HCEC 1CT (cell line): Measurements from ENCODE around the gene CLIP3.
"Not testable (repeated sequence)": the region's sequence is repeated elsewhere in the genome, so short reads cannot be mapped to it uniquely, and the experiment has no call there.

Experiments
- DNase-seq: peaks from one replicate; pipeline ENCODE4 v3.0.0-alpha.2; 2017

CLIP3 gene, protein sequence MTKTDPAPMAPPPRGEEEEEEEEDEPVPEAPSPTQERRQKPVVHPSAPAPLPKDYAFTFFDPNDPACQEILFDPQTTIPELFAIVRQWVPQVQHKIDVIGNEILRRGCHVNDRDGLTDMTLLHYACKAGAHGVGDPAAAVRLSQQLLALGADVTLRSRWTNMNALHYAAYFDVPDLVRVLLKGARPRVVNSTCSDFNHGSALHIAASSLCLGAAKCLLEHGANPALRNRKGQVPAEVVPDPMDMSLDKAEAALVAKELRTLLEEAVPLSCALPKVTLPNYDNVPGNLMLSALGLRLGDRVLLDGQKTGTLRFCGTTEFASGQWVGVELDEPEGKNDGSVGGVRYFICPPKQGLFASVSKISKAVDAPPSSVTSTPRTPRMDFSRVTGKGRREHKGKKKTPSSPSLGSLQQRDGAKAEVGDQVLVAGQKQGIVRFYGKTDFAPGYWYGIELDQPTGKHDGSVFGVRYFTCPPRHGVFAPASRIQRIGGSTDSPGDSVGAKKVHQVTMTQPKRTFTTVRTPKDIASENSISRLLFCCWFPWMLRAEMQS

GRCh38 chr19:36032251-36033104 is at the start of gene CLIP3:
Gene CLIP3, minus strand, starts transcription at chr19:36032873. Its CDS starts 516 bp downstream, at chr19:36032357.
- DNase-seq: peak; percentile 32

- DNase-seq: no peak
These were observed 49.2 kb upstream of the CLIP3 start for GRCh38 chr19:36081894-36082293.

DNA sequence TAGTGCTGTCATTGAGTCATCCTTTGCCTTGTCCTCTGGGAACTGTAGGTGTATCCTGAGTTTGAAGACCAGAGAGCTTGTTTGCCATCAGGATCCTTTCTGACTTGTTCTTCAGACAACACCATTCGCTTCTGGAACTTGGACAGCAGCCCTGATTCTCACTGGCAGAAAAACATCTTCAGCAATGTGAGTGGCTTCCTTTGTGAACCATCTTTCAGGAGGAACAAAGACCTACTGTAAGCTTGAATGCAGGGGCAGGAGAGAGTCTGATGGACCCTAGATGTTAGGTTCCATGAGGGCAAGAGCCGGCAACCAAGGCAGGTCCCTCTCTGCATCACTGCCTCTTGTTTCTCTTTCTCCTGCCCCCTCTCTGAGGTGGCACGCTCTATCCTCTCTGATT is 48.7 kb upstream of the CLIP3 start:
- no peak for DNase-seq

DNA sequence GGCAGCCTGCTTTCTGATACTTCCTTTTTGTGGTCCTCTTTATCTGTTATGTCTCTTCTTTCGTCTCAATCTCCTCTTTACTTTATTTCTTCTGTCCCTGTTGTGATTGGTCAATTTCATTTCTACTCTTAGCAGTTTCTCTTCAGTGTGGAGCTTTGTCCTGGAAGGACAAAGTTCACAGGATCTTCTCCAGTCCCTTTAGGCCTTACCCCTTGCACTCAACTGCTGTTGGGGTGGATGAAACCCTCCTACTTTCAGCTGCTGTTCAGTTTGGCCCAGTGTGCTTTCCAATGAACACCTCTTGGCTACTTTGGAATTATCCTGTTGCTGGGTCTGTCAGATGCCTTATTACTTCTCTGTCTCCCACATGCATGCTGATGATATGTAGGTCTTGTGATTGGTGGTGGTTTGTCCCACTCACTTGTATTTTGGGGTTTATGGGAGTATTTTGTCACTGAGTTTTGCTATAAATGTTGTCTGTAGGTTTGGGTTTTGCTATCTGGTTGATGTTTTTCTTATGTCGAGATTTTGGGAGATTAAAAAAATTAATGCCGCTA is 46.8 kb upstream of the CLIP3 start:
- no peak for DNase-seq

GRCh38 chr19:36073121-36073876 is 40.6 kb upstream of the CLIP3 start:
- no peak for DNase-seq

- no peak for DNase-seq
These were observed 39.4 kb upstream of the CLIP3 start for GRCh38 chr19:36072081-36072480.

- DNase-seq: not testable (repeated sequence)
These were observed 36.3 kb upstream of the CLIP3 start for GRCh38 chr19:36068810-36069499.

- DNase-seq: no peak
These were observed 35.0 kb upstream of the CLIP3 start for GRCh38 chr19:36067681-36068080.

DNA sequence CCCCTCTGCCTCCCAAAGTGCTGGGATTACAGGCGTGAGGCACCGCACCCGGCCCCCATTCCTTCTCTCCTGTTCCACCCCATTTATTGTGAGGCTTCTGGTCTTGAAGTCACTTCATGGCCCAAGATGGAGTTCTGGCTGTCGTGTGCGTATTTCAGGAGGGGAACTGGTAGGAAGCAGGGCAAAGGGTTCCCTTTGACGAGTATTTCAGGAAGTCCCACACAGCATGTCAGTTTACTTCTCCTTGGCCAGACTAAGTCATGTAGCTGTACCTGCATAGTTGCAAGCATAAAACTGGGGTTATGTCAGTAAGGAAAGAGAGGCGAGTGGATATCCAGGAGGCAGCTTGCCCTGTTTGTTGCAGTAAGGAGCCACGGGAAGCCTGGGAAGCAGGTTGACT is 32.2 kb upstream of the CLIP3 start:
- no peak for DNase-seq

DNA sequence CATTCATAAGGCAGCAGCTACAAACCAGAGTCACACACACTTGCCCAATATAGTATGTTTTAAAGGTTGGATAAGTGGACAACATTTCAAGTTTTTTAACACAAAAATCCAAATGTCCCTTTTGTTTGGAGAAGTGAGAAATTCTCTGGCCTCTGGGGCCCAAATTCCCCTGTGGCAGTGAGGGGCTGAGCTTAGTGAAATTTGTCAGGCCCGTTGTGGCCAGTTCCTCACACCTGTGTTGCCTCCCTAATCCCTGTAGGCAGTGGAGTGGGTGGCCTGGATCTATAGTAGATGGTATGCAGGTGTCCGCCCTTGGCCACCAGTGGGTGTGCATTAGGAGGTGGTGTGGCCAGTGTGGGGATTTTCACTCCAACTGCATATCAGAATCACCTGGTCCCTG is 28.7 kb upstream of the CLIP3 start:
- DNase-seq: no peak

DNA sequence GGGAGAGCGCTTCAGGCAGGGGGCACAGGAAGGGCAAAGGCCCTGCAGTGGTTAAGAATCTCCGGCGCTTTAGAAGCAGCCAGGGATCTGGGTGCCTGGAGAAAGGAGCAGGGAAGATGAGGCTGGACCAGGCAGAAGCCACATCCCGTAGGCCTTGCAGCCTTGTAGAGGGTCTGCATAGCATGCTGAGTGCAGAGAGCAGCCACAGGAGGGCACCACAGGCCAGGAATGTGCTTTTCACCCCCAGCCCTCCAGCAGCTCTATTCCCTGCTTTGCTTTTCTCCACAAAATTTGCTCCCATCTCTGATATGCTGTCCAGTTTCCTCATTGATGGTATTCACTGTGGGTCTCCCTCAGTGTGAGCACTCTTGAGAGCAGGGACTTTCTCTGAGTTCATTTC is 27.8 kb upstream of the CLIP3 start:
- peak; percentile 15 for DNase-seq

- DNase-seq: no peak
These were observed 26.7 kb upstream of the CLIP3 start for GRCh38 chr19:36059180-36059910.

DNA sequence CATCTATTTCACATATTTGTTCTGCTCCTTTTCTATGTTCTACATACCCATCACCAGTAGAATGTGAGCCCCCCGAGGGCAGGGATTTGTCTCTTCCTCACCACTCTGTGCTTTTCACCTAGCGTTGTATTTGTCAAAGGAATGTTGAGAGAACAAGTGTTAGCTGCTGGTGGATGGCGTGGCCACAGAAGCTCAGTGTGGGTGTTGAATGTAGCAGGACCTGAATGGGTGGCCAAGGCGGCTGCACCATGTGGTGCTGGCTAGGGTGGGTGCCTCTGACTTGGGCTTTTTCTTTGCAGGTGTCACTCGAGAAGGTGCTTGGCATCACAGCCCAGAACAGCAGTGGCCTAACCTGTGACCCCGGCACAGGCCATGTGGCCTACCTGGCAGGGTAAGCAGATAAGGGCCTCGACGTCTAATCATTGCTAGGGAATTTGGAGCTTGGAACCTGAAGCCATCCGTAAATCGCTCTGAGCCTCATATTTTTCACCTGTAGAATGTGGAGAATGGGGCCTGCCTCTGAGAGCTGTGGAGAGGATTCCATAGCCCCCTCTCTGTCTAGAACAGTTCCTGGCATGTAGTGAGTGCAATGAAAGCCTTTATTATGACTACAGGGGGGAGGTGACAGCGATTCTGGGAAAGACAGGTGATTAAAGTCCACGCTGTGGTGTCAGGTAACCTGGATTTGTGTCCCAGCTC is 26.0 kb upstream of the CLIP3 start:
- no peak for DNase-seq

DNA sequence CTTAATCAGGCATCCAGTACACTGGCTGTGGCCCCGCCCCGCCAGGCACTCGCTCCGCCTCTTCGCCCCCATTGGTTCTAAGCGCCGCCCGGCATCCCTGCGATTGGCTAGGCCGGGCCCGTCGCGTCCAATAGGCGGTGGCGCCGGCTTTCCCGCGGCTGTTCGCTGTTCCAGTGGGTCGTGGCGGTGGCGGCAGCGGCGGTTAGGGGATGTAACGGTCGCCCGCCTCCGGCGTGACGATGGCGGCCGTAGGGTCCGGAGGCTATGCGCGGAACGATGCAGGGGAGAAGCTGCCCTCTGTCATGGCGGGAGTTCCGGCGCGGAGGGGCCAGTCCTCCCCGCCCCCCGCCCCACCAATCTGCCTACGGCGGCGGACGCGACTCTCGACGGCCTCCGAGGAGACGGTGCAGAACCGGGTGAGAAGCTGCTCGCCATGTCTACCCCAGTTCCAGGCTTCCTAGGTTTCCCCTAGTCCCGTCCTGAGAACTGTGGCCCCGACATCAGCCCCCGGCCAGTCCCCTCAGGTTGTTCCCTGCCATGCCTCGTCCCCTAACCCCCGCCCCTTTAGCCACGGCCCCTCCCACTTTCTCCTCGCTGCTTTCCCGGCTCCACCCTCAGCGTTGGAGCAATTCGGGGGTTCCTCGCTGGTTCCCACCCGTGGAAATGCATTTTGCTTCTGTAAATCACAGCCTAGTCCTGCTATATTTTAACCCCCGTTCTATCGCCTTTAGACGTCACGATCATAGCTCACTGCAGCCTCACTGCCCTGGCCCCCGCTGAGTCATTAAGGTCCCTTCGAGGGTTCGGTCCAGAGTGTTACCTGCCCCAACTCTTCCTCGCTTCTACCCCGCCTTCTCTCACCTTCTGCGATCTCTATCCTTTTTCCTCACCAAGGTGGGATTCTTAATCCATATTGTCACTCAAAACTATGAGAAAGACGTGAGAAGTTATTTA is 22.3 kb upstream of the CLIP3 start, which contains the start of gene WDR62:
WDR62 (plus strand) TSS at position 165 of the 954 bp plus-strand sequence; CDS start at position 240, 75 bp downstream.
- DNase-seq: peak; percentile 93

DNA sequence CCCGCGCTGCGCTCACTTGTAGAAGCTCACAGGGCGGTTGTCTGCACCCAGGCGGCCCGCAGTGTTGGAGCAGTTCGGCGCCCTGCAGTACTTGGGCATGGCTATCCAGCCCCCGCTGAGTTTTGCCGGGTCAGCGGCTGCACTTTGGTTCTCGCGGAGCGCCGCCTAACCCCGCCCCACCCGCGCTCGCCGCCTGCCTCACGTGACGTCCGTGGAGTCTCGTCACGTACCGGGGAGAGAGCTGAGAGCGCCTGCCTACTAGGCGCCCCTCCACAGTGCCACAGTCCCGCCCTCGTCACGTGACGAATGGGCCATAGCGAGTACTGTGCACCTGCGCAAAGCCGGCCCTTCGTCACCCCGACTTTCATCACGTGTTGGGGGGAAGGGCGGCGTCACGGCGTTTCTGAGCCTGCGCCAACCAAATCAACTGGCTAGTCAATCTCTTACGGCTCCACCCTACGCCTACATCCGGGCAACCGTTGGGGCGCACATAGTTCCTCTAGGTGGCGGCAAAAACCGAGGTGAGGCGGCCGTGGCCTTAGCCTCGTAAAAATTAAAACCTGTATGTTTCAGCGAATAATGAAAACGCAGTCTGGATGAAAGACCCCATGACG is 21.6 kb upstream of the CLIP3 start, which contains the start of gene THAP8:
THAP8 (minus strand) TSS at position 167 of the 614 bp plus-strand sequence; CDS start at position 99, 68 bp downstream.
- DNase-seq: peak; percentile 99

DNA sequence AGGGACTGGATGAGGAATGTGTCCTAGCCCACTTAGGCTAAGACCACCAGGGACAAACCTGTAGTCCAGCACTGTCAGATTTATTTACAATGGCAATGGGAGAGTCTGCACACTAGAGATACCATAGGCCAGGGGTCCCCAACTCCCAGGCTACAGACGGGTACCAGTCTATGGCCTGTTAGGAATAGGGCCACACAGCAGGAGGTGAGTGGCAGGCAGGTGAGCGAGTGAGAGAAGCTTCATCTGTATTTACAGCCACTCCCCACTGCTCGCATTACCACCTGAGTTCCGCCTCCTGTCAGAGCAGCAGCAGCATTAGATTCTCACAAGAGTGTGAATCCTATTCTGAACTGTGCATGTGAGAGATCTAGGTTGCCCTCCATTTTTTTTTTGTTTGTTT is 19.0 kb upstream of the CLIP3 start:
- no peak for DNase-seq

DNA sequence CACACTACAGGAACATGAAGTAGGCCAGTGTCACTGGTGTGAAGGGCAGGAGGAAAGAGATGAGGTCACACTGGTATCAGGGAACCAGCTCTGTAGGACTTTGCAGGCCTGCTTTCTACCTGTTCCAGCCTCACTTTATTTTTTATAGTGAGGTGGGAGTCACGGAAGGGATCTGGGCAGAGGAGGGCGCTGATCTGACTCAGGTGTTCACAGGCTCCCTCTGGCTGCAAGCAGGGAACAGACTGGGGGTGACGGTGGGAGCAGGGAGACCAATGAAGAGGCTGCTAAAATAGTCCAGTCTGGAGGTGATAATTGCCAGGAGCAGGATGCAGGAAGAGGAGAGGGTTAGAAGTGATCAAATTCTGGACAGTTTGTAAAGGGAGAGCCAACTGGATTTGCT is 18.6 kb upstream of the CLIP3 start:
- DNase-seq: no peak

- DNase-seq: no peak
These were observed 16.5 kb upstream of the CLIP3 start for GRCh38 chr19:36049080-36049698.
